Hepatocyte (in vitro differentiated cells): ENCODE measurements around the gene GALNT18. TPM values are rescaled to one million over a fixed set of nuclear protein-coding genes. Genes with fewer than 3 reads are reported as not detected.

Source experiments
- DNase-seq: peaks from one replicate; pipeline ENCODE4 v3.0.0-alpha.2; 2016; ENCODE audit warnings: low spot score
- H2AFZ ChIP-seq: fragments of 200-600 bp; sonication (generic); 2 replicates; pipeline ENCODE4 v1.6.0; 2016; ENCODE audit warnings: antibody characterized with exemption, mild to moderate bottlenecking
- H3K27ac ChIP-seq: fragments of 200-600 bp; sonication (generic); 2 replicates; pipeline ENCODE4 v1.5.1; 2016; ENCODE audit warnings: mild to moderate bottlenecking
- H3K27me3 ChIP-seq: fragments of 200-600 bp; sonication (generic); 2 replicates; pipeline ENCODE4 v1.6.1; 2016
- H3K36me3 ChIP-seq: fragments of 200-600 bp; sonication (generic); replicated peaks from 2 replicates; pipeline ENCODE4 v1.5.1; 2016; ENCODE audit warnings: low read depth; ENCODE audit not compliant: insufficient read depth
- H3K4me1 ChIP-seq: fragments of 200-600 bp; sonication (generic); 2 replicates; pipeline ENCODE4 v1.5.1; 2016; ENCODE audit warnings: mild to moderate bottlenecking, moderate library complexity; ENCODE audit not compliant: insufficient read depth
- H3K4me2 ChIP-seq: fragments of 200-600 bp; sonication (generic); 2 replicates; pipeline ENCODE4 v1.6.0; 2016
- H3K4me3 ChIP-seq: fragments of 200-600 bp; sonication (generic); 2 replicates; pipeline ENCODE4 v1.5.1; 2016; ENCODE audit warnings: mild to moderate bottlenecking
- H3K79me2 ChIP-seq: fragments of 200-600 bp; sonication (generic); 2 replicates; pipeline ENCODE4 v1.6.0; 2017; ENCODE audit warnings: mild to moderate bottlenecking
- H3K9me2 ChIP-seq: fragments of 200-600 bp; sonication (generic); replicated peaks from 2 replicates; pipeline ENCODE4 v1.6.0; 2017; ENCODE audit warnings: mild to moderate bottlenecking; ENCODE audit not compliant: insufficient read depth
- H3K9me3 ChIP-seq: fragments of 200-600 bp; sonication (generic); 2 replicates; pipeline ENCODE4 v1.5.1; 2016; ENCODE audit warnings: low read depth, mild to moderate bottlenecking
- H4K20me1 ChIP-seq: fragments of 200-600 bp; sonication (generic); 2 replicates; pipeline ENCODE4 v1.6.0; 2016; ENCODE audit warnings: mild to moderate bottlenecking; ENCODE audit not compliant: insufficient read depth, poor library complexity, severe bottlenecking
- CTCF ChIP-seq: fragments of 200-600 bp; sonication (generic); IDR thresholded peaks from 2 replicates; pipeline ENCODE4 v1.5.1; 2016; ENCODE audit warnings: antibody characterized with exemption, mild to moderate bottlenecking; ENCODE audit not compliant: poor library complexity
- EZH2 ChIP-seq: fragments of 200-600 bp; sonication (generic); IDR thresholded peaks from 2 replicates; pipeline ENCODE4 v1.6.1; 2016; ENCODE audit warnings: antibody characterized with exemption, mild to moderate bottlenecking, borderline replicate concordance
- EZH2phosphoT487 ChIP-seq: fragments of 200-600 bp; sonication (generic); IDR thresholded peaks from one replicate; pipeline ENCODE4 v1.6.1; 2018; ENCODE audit warnings: antibody characterized with exemption, mild to moderate bottlenecking, low read depth, moderate library complexity; ENCODE audit not compliant: unreplicated experiment, severe bottlenecking
- WGBS: methylation state at CpG from one replicate; pipeline ENCODE4 v1.1.6; 2016; ENCODE audit warnings: low lambda C conversion rate; ENCODE audit errors: missing lambda C conversion rate; 5-methylcytosine and 5-hydroxymethylcytosine counted together
- polyA plus RNA-seq: library from polyadenylated mRNA; unstranded; fragments of >200 nt; fragmentation: Nextera tagmentation; extraction: Ambion mirVana; gene quantifications from 2 replicates; pipeline ENCODE4 v1.2.1, GENCODE V29; 2016
- total RNA-seq: library from RNA; depleted of rRNA; stranded (reverse); fragments of >200 nt; gene quantifications from 2 replicates; pipeline ENCODE4 v1.2.3, GENCODE V29; 2014

The GALNT18 gene
- total and polyA plus RNA-seq, 2 experiments from 2014 or later, result 11.6 to 22.4 TPM

- no peak for TF ChIP-seq EZH2phosphoT487
- no peak for TF ChIP-seq EZH2
- no peak for TF ChIP-seq CTCF
- no peak overlapping the region for H3K4me2 ChIP-seq
- WGBS, result 89% methylated on average over 8 of the region's 8 CpGs
- no peaks in the 10 kb centered on the region for H4K20me1 ChIP-seq
- H3K9me2 ChIP-seq, result no peaks in the 10 kb centered on the region
- no peaks in the 10 kb centered on the region for H3K9me3 ChIP-seq
- H3K4me3 ChIP-seq, result no peak overlapping the region
- H3K36me3 ChIP-seq, result no peaks in the 10 kb centered on the region
- no peak for DNase-seq
- H3K27me3 ChIP-seq, result no peaks in the 10 kb centered on the region
- H2AFZ ChIP-seq, result no peak overlapping the region
- H3K4me1 ChIP-seq, result no peaks in the 10 kb centered on the region
- H3K79me2 ChIP-seq, result no peaks in the 10 kb centered on the region
- H3K27ac ChIP-seq, result no peak overlapping the region
These were observed 44.5 kb downstream of the GALNT18 start for GRCh38 chr11:11577251-11577855.

- no peaks in the 10 kb centered on the region for H3K27me3 ChIP-seq
- 80% methylated on average over 5 of the region's 5 CpGs for WGBS
These were observed 47.2 kb downstream of the GALNT18 start for GRCh38 chr11:11574373-11575287.

GRCh38 chr11:11572386-11572785 is 49.4 kb downstream of the GALNT18 start:
- no peak overlapping the region for H2AFZ ChIP-seq
- H3K4me2 ChIP-seq, result no peak overlapping the region
- no peaks in the 10 kb centered on the region for H3K4me1 ChIP-seq
- no peak overlapping the region for H3K27ac ChIP-seq
- no peaks in the 10 kb centered on the region for H3K9me3 ChIP-seq
- H3K27me3 ChIP-seq, result no peaks in the 10 kb centered on the region
- H3K4me3 ChIP-seq, result no peak overlapping the region
- TF ChIP-seq EZH2 (no peak), CTCF (no peak), EZH2phosphoT487 (no peak)
- no peaks in the 10 kb centered on the region for H3K36me3 ChIP-seq
- H3K79me2 ChIP-seq, result no peaks in the 10 kb centered on the region
- H4K20me1 ChIP-seq, result no peaks in the 10 kb centered on the region
- no peak for DNase-seq
- H3K9me2 ChIP-seq, result no peaks in the 10 kb centered on the region
- 93% methylated on average over 7 of the region's 7 CpGs for WGBS

More at GRCh38 chr11:11574373-11575287, 47.2 kb downstream of the GALNT18 start:
- Histone ChIP-seq H3K4me2 (no peak overlapping the region), H3K9me3 (no peaks in the 10 kb centered on the region), H2AFZ (no peak overlapping the region), H3K27ac (no peak overlapping the region), H3K79me2 (no peaks in the 10 kb centered on the region), H3K9me2 (no peaks in the 10 kb centered on the region), H3K36me3 (no peaks in the 10 kb centered on the region), H4K20me1 (no peaks in the 10 kb centered on the region), H3K4me1 (no peaks in the 10 kb centered on the region), H3K4me3 (no peak overlapping the region)
- no peak for DNase-seq
- TF ChIP-seq CTCF (no peak), EZH2 (no peak), EZH2phosphoT487 (no peak)
